Amniotic stem cell (primary cell): Measurements from ENCODE around the gene RNF144B.

Experiments used
- DNase-seq: peaks from one replicate; lab custom pipeline; 2025; lab: John Stamatoyannopoulos, UW

Gene RNF144B

DNA sequence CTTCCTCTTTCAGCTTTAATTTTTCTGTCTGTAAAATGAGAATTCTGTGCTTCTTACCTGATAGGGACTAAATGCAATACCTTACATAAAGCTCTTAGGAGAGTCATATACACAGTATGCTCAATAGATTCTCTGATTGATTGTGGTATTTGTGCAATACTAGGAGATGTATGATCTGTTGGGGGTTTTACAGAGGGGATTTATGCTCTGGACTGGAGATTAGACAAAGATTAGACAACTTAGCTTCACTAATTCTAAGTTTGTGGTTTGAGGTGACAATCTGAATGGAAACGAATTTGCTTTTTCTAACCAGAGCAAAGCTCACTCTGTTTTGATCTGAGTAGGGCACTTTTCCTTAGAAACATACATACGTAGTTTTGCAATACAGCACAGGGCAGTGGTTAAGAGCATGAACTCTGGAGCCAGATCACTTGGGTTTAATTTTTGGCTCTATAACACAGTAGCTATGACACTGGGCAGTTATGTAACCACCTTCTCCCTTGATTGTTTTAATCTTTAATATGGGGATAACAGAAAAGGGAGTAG, 126.2 kb downstream of the RNF144B start:
- no peak for DNase-seq

DNA sequence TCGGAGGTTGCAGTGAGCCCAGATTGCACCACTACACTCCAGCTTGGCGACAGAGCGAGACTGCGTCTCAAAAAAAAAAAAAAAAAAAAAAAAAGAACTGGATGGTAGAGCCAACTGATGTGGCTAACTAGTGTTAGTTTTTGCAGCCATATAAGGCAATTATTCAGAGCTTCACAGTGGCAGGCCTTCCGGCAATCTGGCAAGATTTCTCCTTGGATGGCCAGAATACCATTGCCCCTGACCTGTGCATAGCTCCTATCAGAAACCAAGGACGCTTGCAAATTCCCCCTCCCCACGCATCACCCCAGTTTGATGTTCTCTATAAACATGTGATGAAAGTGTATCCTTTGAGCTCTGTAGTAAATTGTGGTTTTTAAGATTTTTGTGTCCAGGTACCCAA, 127.0 kb downstream of the RNF144B start:
- DNase-seq: no peak

DNA sequence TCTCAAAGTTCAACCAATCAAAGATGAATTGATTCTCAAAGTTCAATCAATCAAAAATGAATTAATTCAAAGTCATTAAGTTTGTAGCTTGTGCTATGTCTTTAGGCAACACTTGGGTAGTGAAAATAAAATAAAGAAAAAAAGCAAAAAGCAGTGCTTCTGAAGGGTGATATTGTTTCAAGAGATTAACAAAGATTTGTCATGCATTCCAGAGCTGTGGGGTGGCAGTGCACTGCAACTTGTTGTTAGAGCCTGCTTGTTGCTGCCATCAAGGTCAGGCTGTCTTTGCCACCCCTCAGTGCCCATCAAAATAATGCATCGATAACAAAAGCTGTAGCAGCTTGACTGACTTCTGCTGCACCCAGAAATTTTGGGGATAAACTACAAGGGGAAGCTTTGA, 128.6 kb downstream of the RNF144B start:
- no peak for DNase-seq
